GM12878 (cell line): ENCODE data around the gene LY6G6D. TPM values are rescaled to one million over a fixed set of nuclear protein-coding genes. Genes with fewer than 3 reads are reported as not detected.

Source experiments
- ATAC-seq: fragments of 200-7000 bp; cut with Tn5 transposase; 3 replicates; pipeline ENCODE4 v1.9.1; 2020; ENCODE audit warnings: mild to moderate bottlenecking, moderate library complexity
- BruUV-seq: library from RNA; stranded (reverse); fragments of 400-500 nt; replicated peaks from 2 replicates; lab custom pipeline; 2021; lab: Mats Ljungman, UMichigan
- CTCF ChIA-PET: fragments of 300-600 bp; sonication (Branson Sonifier 250); formaldehyde crosslinking; extraction: SDS; loops from one replicate; lab custom pipeline; 2021; ENCODE audit warnings: inconsistent platforms; lab: Yijun Ruan, JAX
- POLR2A ChIA-PET: fragments of 350-600 bp; formaldehyde crosslinking; extraction: SDS; loops from one replicate; lab custom pipeline; 2021; ENCODE audit warnings: inconsistent platforms; lab: Charles Lee
- RAD21 ChIA-PET: fragments of 300-600 bp; sonication (Branson Sonifier 250); formaldehyde crosslinking; loops from one replicate; lab custom pipeline; 2023; ENCODE audit warnings: antibody characterized with exemption; ENCODE audit not compliant: unreplicated experiment; lab: Charles Lee
- SMC1A ChIA-PET: fragments of 300-600 bp; sonication (Branson Sonifier 250); formaldehyde crosslinking; loops from one replicate; lab custom pipeline; 2023; ENCODE audit not compliant: unreplicated experiment, uncharacterized antibody; lab: Charles Lee
- DNase-seq: peaks from one replicate; pipeline ENCODE4 v3.0.0-alpha.2; 2011; ENCODE audit warnings: low read depth, low spot score
- FAIRE-seq: peaks from 3 replicates; lab custom pipeline; 2011; peaks lifted over from hg19 to GRCh38; lab: Jason Lieb, UNC
- H2AFZ ChIP-seq: 2 replicates; pipeline ENCODE4 v1.6.0; 2011; ENCODE audit warnings: low read depth, low read length, control low read depth; ENCODE audit not compliant: control insufficient read depth
- H3K27ac ChIP-seq: 2 replicates; pipeline ENCODE4 v1.5.1; 2011; ENCODE audit warnings: control low read depth; ENCODE audit not compliant: control insufficient read depth, insufficient read depth
- H3K27me3 ChIP-seq, 2 experiments: replicated peaks in 1 of 2; 2 replicates each; pipeline versions ENCODE4 v1.6.0 to v1.6.1; 2011; ENCODE audit warnings: low read length in 1 of 2; ENCODE audit not compliant: control insufficient read depth in 2 of 2, insufficient read depth in 2 of 2
- H3K36me3 ChIP-seq, 2 experiments: 2 replicates each; pipeline ENCODE4 v1.5.1; 2011; ENCODE audit warnings: low read length in 1 of 2; ENCODE audit not compliant: control insufficient read depth in 2 of 2, insufficient read depth in 2 of 2
- H3K4me1 ChIP-seq: 2 replicates; pipeline ENCODE4 v1.6.1; 2011; ENCODE audit warnings: mild to moderate bottlenecking, low read length, moderate library complexity, mixed read lengths; ENCODE audit not compliant: control insufficient read depth, insufficient read depth
- H3K4me2 ChIP-seq: 2 replicates; pipeline ENCODE4 v1.6.0; 2011; ENCODE audit warnings: control low read depth; ENCODE audit not compliant: control insufficient read depth, insufficient read depth
- H3K4me3 ChIP-seq: fragments of 200-600 bp; sonication (generic); 2 replicates; pipeline ENCODE4 v1.5.1; 2016
- H3K79me2 ChIP-seq: 2 replicates; pipeline ENCODE4 v1.6.0; 2011; ENCODE audit warnings: low read length; ENCODE audit not compliant: control insufficient read depth, insufficient read depth
- H3K9ac ChIP-seq: 2 replicates; pipeline ENCODE4 v1.8.0; 2011; ENCODE audit warnings: low read length, control low read depth, mixed read lengths; ENCODE audit not compliant: control insufficient read depth, insufficient read depth
- H3K9me3 ChIP-seq: replicated peaks from 3 replicates; pipeline ENCODE4 v1.5.1; 2011; ENCODE audit warnings: mild to moderate bottlenecking, low read length; ENCODE audit not compliant: control insufficient read depth, insufficient read depth
- H4K20me1 ChIP-seq: 2 replicates; pipeline ENCODE4 v1.6.0; 2011; ENCODE audit not compliant: control insufficient read depth, insufficient read depth
- ATF7 ChIP-seq: fragments of 450-650 bp; IDR thresholded peaks from 2 replicates; pipeline ENCODE4 v1.6.1; 2016; ENCODE audit warnings: low read depth, mild to moderate bottlenecking
- EGR1 ChIP-seq, 2 experiments: IDR thresholded peaks; 1 replicate in 1 of 2; 2 replicates in 1 of 2; pipeline ENCODE4 v1.6.1; 2011 to 2012; ENCODE audit warnings: low read depth in 2 of 2, low read length in 2 of 2, borderline replicate concordance in 1 of 2, mild to moderate bottlenecking in 1 of 2, moderate library complexity in 1 of 2
- ESRRA ChIP-seq: IDR thresholded peaks from 2 replicates; pipeline ENCODE4 v1.6.1; 2012; ENCODE audit warnings: mild to moderate bottlenecking, low read length, improper control_type of control experiment
- ETV6 ChIP-seq, 2 experiments: fragments of 450-650 bp in 1 of 2; IDR thresholded peaks in 1 of 2; conservative IDR thresholded peaks in 1 of 2; 2 replicates each; pipeline ENCODE4 v1.6.1; 2014; ENCODE audit warnings: antibody characterized with exemption in 1 of 2, borderline replicate concordance in 1 of 2, low read depth in 1 of 2, mild to moderate bottlenecking in 1 of 2, moderate library complexity in 1 of 2
- FOXK2 ChIP-seq: fragments of 450-650 bp; IDR thresholded peaks from 2 replicates; pipeline ENCODE4 v1.6.1; 2017; ENCODE audit warnings: mild to moderate bottlenecking, moderate library complexity
- HDAC2 ChIP-seq: fragments of 200-600 bp; sonication (generic); IDR thresholded peaks from 2 replicates; pipeline ENCODE4 v1.6.1; 2017
- IKZF2 ChIP-seq, 2 experiments: fragments of 450-650 bp; IDR thresholded peaks; 2 replicates each; pipeline ENCODE4 v1.6.1; 2017; ENCODE audit warnings: mild to moderate bottlenecking in 2 of 2, moderate library complexity in 2 of 2
- NFXL1 ChIP-seq: fragments of 450-650 bp; IDR thresholded peaks from 2 replicates; pipeline ENCODE4 v1.6.1; 2017; ENCODE audit warnings: antibody characterized with exemption, mild to moderate bottlenecking, borderline replicate concordance
- NR2C1 ChIP-seq: fragments of 450-650 bp; IDR thresholded peaks from 2 replicates; pipeline ENCODE4 v1.6.1; 2017; ENCODE audit warnings: antibody characterized with exemption, mild to moderate bottlenecking, moderate library complexity
- POU2F2 ChIP-seq: IDR thresholded peaks from 3 replicates; pipeline ENCODE4 v1.6.1; 2011; ENCODE audit warnings: low read depth, mild to moderate bottlenecking, low read length, borderline replicate concordance
- SMARCA5 ChIP-seq: fragments of 450-650 bp; IDR thresholded peaks from 2 replicates; pipeline ENCODE4 v1.6.1; 2017; ENCODE audit warnings: mild to moderate bottlenecking
- SREBF2 ChIP-seq: IDR thresholded peaks from 2 replicates; pipeline ENCODE4 v1.6.1; 2012; ENCODE audit warnings: mild to moderate bottlenecking, low read length
- TBL1XR1 ChIP-seq: IDR thresholded peaks from 2 replicates; pipeline ENCODE4 v1.6.1; 2012; ENCODE audit warnings: low read depth, low read length, improper control_type of control experiment
- WGBS: methylation state at CpG from one replicate; pipeline ENCODE4 v1.1.6; 2016; ENCODE audit warnings: low lambda C conversion rate; ENCODE audit not compliant: insufficient replicate concordance, insufficient coverage; ENCODE audit errors: missing lambda C conversion rate; 5-methylcytosine and 5-hydroxymethylcytosine counted together
- in situ Hi-C: fragments of 300-500 bp; cut with MboI; formaldehyde crosslinking; loops from 9 replicates; pipeline ENCODE4 v1.14.3; 2018; ENCODE audit warnings: mixed read lengths
- intact Hi-C: fragments of 100-400 bp; cut with micrococcal nuclease; formaldehyde crosslinking; loops from one replicate; pipeline ENCODE4 v1.14.2; 2022; ENCODE audit not compliant: unreplicated experiment
- polyA plus RNA-seq, 11 experiments: library from polyadenylated mRNA; depleted of rRNA in 4 of 11; unstranded in 6 of 11; stranded (reverse) in 5 of 11; fragments of >200 nt; fragmentation: Nextera tagmentation in 4 of 11; fragmentation: Illumina TruSeq in 1 of 11; extraction: Ambion mirVana in 4 of 11; extraction: Trizol in 1 of 11; gene quantifications; 1 replicate in 1 of 11; 2 replicates in 10 of 11; pipeline versions ENCODE4 v1.2.1 to v1.2.3, GENCODE V29; 2011 to 2016; ENCODE audit warnings: inconsistent platforms in 2 of 11, missing spikeins in 2 of 11, low read depth in 1 of 11
- total RNA-seq, 4 experiments: library from RNA; depleted of rRNA in 3 of 4; stranded (reverse); fragments of >200 nt in 3 of 4; fragmentation: Illumina TruSeq in 1 of 4; extraction: Trizol in 1 of 4; gene quantifications; 2 replicates each; pipeline versions ENCODE4 v1.2.1 to v1.2.3, GENCODE V29; 2013 to 2021
- TF ChIP-seq, protein P1 (sequence below): fragments of 450-650 bp; IDR thresholded peaks from 2 replicates; pipeline ENCODE4 v1.6.1; 2017; ENCODE audit warnings: borderline replicate concordance

The LY6G6D gene
- total and polyA plus RNA-seq, 10 of the 15 experiments (the other 5 are each of a cell fraction or from before 2014, with no cell fraction given) = not detected

DNA sequence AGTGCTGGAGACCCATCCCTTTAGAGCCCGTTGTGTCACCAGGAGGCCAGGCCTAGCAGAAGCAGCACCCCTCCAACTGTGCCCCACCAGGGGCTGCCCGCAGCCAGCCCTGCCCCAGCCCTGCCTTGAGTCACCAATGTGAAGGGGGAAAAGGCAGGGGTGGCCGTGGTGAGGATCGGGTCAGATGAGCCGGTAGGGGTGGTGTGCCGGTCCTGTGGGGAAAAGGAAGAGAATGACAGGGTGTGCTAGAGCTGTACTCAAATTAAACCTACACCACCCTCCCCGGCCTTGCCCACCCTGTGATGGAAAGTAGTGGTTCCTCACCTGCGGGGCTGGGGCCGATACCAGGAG, 50.4 kb downstream of the LY6G6D start:
- ChIA-PET POLR2A (no interaction called here), CTCF (interaction anchor here (0.7 kb wide), 1 partner anchor 191 kb away, joined by 4 read pairs; no protein-coding TSS in a partner anchor), SMC1A (no interaction called here), RAD21 (no interaction called here)
- H3K4me2 ChIP-seq = no peak overlapping the region
- no peaks in the 10 kb centered on the region for H3K79me2 ChIP-seq
- in situ Hi-C loops = no loop called here
- no peak for DNase-seq
- no peaks in the 10 kb centered on the region for H3K9me3 ChIP-seq
- FAIRE-seq = no peak
- BruUV-seq = no TSS peak
- no peak overlapping the region for H3K27ac ChIP-seq
- H4K20me1 ChIP-seq = no peaks in the 10 kb centered on the region
- WGBS = 82% methylated on average over 8 of the region's 9 CpGs
- H3K36me3 ChIP-seq = no peaks in the 10 kb centered on the region; a peak in 1 of 4 replicates
- no peak overlapping the region for H3K4me3 ChIP-seq
- intact Hi-C loops = no loop called here
- H3K27me3 ChIP-seq = no peaks in the 10 kb centered on the region
- H3K4me1 ChIP-seq = no peaks in the 10 kb centered on the region
- ATAC-seq = no peak
- no peak overlapping the region for H3K9ac ChIP-seq
- TF ChIP-seq ATF7 = no peak
- TF ChIP-seq, protein P1, sequence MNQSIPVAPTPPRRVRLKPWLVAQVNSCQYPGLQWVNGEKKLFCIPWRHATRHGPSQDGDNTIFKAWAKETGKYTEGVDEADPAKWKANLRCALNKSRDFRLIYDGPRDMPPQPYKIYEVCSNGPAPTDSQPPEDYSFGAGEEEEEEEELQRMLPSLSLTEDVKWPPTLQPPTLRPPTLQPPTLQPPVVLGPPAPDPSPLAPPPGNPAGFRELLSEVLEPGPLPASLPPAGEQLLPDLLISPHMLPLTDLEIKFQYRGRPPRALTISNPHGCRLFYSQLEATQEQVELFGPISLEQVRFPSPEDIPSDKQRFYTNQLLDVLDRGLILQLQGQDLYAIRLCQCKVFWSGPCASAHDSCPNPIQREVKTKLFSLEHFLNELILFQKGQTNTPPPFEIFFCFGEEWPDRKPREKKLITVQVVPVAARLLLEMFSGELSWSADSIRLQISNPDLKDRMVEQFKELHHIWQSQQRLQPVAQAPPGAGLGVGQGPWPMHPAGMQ = no peak
- TF ChIP-seq TBL1XR1 = no peak
- TF ChIP-seq EGR1 (IDR thresholded peaks at IDR 0.05; ENCODE audit: borderline replicate concordance in 1 of 2, low read depth in 2 of 2, low read length in 2 of 2) = no peak
- no peak for TF ChIP-seq SMARCA5
- TF ChIP-seq NFXL1 = no peak
- TF ChIP-seq FOXK2 = no peak
- no peak for TF ChIP-seq NR2C1
- TF ChIP-seq SREBF2 = no peak
- no peak for TF ChIP-seq POU2F2
- TF ChIP-seq IKZF2 (IDR thresholded peaks at IDR 0.05) = no peak
- TF ChIP-seq ETV6 (conservative IDR thresholded peaks at IDR 0.05 in 1 of 2, IDR thresholded peaks at IDR 0.05 in 1 of 2; ENCODE audit: borderline replicate concordance in 1 of 2, low read depth in 1 of 2) = no peak
- TF ChIP-seq HDAC2 = no peak
- TF ChIP-seq ESRRA = no peak
- H2AFZ ChIP-seq = no peak overlapping the region
